GM12875 (cell line): Measurements from ENCODE around the gene AGPAT3.

Experiments used
- H3K4me3 ChIP-seq: one replicate; pipeline ENCODE4 v1.5.1; 2011; ENCODE audit warnings: low read depth, low read length, control low read depth
- TF ChIP-seq, protein P1 (sequence below): IDR thresholded peaks from 2 replicates; pipeline ENCODE4 v1.5.1; 2011; ENCODE audit warnings: low read depth, mild to moderate bottlenecking, control low read depth, inconsistent platforms, low read length, moderate library complexity, borderline replicate concordance; ENCODE audit not compliant: insufficient read depth

Gene AGPAT3

GRCh38 chr21:44011123-44011522, 146.1 kb downstream of the AGPAT3 start:
- TF ChIP-seq, protein P1, sequence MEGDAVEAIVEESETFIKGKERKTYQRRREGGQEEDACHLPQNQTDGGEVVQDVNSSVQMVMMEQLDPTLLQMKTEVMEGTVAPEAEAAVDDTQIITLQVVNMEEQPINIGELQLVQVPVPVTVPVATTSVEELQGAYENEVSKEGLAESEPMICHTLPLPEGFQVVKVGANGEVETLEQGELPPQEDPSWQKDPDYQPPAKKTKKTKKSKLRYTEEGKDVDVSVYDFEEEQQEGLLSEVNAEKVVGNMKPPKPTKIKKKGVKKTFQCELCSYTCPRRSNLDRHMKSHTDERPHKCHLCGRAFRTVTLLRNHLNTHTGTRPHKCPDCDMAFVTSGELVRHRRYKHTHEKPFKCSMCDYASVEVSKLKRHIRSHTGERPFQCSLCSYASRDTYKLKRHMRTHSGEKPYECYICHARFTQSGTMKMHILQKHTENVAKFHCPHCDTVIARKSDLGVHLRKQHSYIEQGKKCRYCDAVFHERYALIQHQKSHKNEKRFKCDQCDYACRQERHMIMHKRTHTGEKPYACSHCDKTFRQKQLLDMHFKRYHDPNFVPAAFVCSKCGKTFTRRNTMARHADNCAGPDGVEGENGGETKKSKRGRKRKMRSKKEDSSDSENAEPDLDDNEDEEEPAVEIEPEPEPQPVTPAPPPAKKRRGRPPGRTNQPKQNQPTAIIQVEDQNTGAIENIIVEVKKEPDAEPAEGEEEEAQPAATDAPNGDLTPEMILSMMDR: no peak

GRCh38 chr21:44011579-44012473, 146.8 kb downstream of the AGPAT3 start, which contains the start of gene TRAPPC10:
TRAPPC10 (plus strand) TSS chr21:44012309; CDS start chr21:44012494, 185 bp downstream.
- TF ChIP-seq, protein P1: no peak
- H3K4me3 ChIP-seq: peak within 1 kb of the TSS; percentile 96

More at GRCh38 chr21:44011123-44011522, 146.1 kb downstream of the AGPAT3 start:
- H3K4me3 ChIP-seq: peak overlapping the region; percentile 96

DNA sequence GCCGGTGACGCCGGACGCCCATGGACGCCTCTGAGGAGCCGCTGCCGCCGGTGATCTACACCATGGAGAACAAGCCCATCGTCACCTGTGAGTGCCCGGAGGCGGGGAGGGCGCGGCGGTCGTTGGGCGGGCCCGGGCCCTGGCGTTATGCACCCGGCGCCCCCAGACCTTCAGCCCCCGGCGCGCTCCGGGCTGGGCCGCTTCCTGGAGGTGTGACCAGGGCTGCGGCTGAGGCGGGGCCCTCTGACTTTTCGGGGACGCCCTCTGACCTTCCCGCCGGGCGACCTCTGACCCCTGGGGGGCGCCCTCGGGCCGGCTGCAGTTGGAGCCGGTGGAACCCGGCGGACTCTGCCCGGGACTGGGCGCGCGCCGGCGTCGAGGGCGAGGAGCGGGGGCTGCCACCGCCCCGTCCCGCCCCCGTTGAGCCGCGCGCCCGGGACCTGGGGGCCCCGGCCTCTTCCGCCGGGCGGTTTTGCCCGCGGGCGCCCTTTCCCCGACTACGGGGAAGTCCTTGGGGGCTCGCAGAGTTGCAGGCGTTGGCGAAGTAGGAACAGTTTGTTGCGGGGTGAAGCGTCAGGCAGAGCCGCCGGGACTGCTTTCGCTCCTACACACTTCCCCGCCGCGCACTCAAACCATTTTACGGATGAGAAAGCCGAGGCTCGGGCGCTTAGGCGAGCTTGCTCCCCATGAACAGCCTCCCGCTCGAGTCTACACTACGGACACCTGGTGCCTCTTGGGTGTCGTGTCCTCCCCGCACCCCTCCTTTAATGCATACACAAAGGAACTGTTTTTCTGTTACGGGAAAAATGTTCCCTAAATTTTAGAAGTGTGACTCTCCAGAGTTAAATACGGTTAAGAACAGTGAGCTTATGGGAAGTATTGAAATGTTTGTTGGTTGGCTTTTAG, 147.7 kb downstream of the AGPAT3 start:
- peak overlapping the region; percentile 96 for H3K4me3 ChIP-seq
- TF ChIP-seq, protein P1: peak; percentile 76

GRCh38 chr21:44013380-44014088, 148.5 kb downstream of the AGPAT3 start:
- TF ChIP-seq, protein P1: no peak

GRCh38 chr21:44017601-44018000, 152.6 kb downstream of the AGPAT3 start:
- TF ChIP-seq, protein P1: no peak
- no peak overlapping the region for H3K4me3 ChIP-seq

More at GRCh38 chr21:44013380-44014088, 148.5 kb downstream of the AGPAT3 start:
- H3K4me3 ChIP-seq: peak overlapping the region; percentile 96

DNA sequence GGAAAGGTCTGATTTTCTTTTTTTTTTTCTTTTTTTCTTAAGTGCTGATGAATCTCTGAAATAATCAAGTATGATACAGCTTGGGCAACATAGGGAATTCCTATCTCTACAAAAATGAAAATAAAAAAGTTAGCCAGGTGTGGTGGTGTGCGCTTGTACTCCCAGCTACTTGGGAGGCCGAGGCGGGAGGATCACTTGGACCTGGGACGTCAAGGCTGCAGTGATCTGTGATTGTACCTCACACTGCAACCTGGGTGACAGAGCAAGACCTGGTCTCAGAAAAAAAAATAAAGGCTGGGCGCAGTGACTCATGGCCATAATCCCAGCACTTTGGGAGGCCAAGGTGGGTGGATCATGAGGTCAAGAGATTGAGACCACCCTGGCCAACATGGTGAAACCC, 153.1 kb downstream of the AGPAT3 start:
- no peak overlapping the region for H3K4me3 ChIP-seq
- TF ChIP-seq, protein P1: no peak
